ENCODE data around the gene SEMG1. TPM values are rescaled to one million over a fixed set of nuclear protein-coding genes. Genes with fewer than 3 reads are reported as not detected.

SEMG1 gene
- total RNA-seq, 1 donor from 2014 or later = not detected

- Mint-ChIP-seq H3K4me1 (no peaks in the 10 kb centered on the region), H3K27ac (no peak overlapping the region), H3K9me3 (no peaks in the 10 kb centered on the region), H3K4me3 (no peak overlapping the region), H3K27me3 (peaks cover 55% of the 10 kb centered on the region), H3K36me3 (ENCODE audit: low read depth) (no peaks in the 10 kb centered on the region)
- no peak for ATAC-seq (ENCODE audit: low read depth)
- CTCF ChIA-PET = no interaction called here
- DNase-seq = no peak
- POLR2A ChIA-PET = no interaction called here
- TF ChIP-seq, protein P1, sequence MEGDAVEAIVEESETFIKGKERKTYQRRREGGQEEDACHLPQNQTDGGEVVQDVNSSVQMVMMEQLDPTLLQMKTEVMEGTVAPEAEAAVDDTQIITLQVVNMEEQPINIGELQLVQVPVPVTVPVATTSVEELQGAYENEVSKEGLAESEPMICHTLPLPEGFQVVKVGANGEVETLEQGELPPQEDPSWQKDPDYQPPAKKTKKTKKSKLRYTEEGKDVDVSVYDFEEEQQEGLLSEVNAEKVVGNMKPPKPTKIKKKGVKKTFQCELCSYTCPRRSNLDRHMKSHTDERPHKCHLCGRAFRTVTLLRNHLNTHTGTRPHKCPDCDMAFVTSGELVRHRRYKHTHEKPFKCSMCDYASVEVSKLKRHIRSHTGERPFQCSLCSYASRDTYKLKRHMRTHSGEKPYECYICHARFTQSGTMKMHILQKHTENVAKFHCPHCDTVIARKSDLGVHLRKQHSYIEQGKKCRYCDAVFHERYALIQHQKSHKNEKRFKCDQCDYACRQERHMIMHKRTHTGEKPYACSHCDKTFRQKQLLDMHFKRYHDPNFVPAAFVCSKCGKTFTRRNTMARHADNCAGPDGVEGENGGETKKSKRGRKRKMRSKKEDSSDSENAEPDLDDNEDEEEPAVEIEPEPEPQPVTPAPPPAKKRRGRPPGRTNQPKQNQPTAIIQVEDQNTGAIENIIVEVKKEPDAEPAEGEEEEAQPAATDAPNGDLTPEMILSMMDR (IDR thresholded peaks at IDR 0.05) = no peak
- intact Hi-C loops (cut with micrococcal nuclease) = no loop called here
Observed at GRCh38 chr20:45251884-45252560, 45.2 kb downstream of the SEMG1 start.

DNA sequence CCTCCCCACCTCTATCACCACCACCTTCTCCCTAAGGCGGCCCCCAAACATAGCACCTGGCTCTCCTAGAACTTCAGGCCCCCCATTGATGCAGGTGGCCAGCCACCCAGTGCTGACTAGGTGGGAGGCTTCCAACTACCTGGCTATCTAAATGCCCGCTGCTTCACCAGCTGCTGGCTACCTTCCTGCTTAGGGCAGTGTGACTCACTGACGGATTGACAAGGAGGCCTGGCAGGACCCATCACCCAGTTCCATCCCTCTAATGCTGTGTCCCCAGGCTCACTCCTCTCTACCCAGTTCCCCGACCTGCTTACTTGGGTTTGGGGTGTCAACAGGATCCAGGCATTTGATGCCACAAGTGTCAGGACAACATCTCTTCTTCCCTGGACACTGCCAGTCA lies 46.4 kb downstream of the SEMG1 start:
- no peak overlapping the region for H3K27ac Mint-ChIP-seq
- H3K9me3 Mint-ChIP-seq = no peaks in the 10 kb centered on the region
- DNase-seq = no peak
- TF ChIP-seq, protein P1 (IDR thresholded peaks at IDR 0.05) = no peak
- H3K27me3 Mint-ChIP-seq = peaks cover 52% of the 10 kb centered on the region
- H3K4me3 Mint-ChIP-seq = no peak overlapping the region
- POLR2A ChIA-PET = no interaction called here
- no peak for ATAC-seq (ENCODE audit: low read depth)
- no peaks in the 10 kb centered on the region for H3K36me3 Mint-ChIP-seq (ENCODE audit: low read depth)
- CTCF ChIA-PET = no interaction called here
- no peaks in the 10 kb centered on the region for H3K4me1 Mint-ChIP-seq
- intact Hi-C loops (cut with micrococcal nuclease) = no loop called here

GRCh38 chr20:45254383-45255262 lies 47.8 kb downstream of the SEMG1 start, which contains the start of gene SLPI:
Gene SLPI, minus strand, starts transcription at chr20:45254564. Its CDS starts 21 bp downstream, at chr20:45254543.
- Mint-ChIP-seq H3K4me3 (no peak within 1 kb of the TSS), H3K4me1 (no peaks in the 10 kb centered on the region), H3K9me3 (no peaks in the 10 kb centered on the region), H3K27ac (no peak within 1 kb of the TSS), H3K27me3 (peaks cover 54% of the 10 kb centered on the region), H3K36me3 (ENCODE audit: low read depth) (no peaks in the 10 kb centered on the region)
- TF ChIP-seq, protein P1 (IDR thresholded peaks at IDR 0.05) = no peak
- intact Hi-C loops (cut with micrococcal nuclease) = no loop called here
- ChIA-PET POLR2A (no interaction called here), CTCF (no interaction called here)
- DNase-seq (no peak), ATAC-seq (ENCODE audit: low read depth) (no peak)

GRCh38 chr20:45257161-45257560 lies 50.3 kb downstream of the SEMG1 start:
- TF ChIP-seq, protein P1 (IDR thresholded peaks at IDR 0.05) = no peak
- H3K36me3 Mint-ChIP-seq (ENCODE audit: low read depth) = no peaks in the 10 kb centered on the region
- intact Hi-C loops (cut with micrococcal nuclease) = no loop called here
- H3K4me3 Mint-ChIP-seq = no peak overlapping the region
- CTCF ChIA-PET = no interaction called here
- ATAC-seq (ENCODE audit: low read depth) (no peak), DNase-seq (no peak)
- no peaks in the 10 kb centered on the region for H3K9me3 Mint-ChIP-seq
- peaks cover 42% of the 10 kb centered on the region for H3K27me3 Mint-ChIP-seq
- no peaks in the 10 kb centered on the region for H3K4me1 Mint-ChIP-seq
- POLR2A ChIA-PET = no interaction called here
- no peak overlapping the region for H3K27ac Mint-ChIP-seq

- intact Hi-C loops (cut with micrococcal nuclease) = no loop called here
- Mint-ChIP-seq H3K27ac (no peak overlapping the region), H3K27me3 (peaks cover 40% of the 10 kb centered on the region), H3K9me3 (no peaks in the 10 kb centered on the region), H3K4me1 (no peaks in the 10 kb centered on the region), H3K4me3 (no peak overlapping the region), H3K36me3 (ENCODE audit: low read depth) (no peaks in the 10 kb centered on the region)
- DNase-seq (no peak), ATAC-seq (ENCODE audit: low read depth) (no peak)
- POLR2A ChIA-PET = no interaction called here
- CTCF ChIA-PET = interaction anchor here (0.6 kb wide), 1 partner anchor 827 kb away, joined by 3 read pairs; no protein-coding TSS in a partner anchor
- TF ChIP-seq, protein P1 (IDR thresholded peaks at IDR 0.05) = no peak
Observed at GRCh38 chr20:45257711-45258110, 50.9 kb downstream of the SEMG1 start.

All from activated B cell treated with CpG ODN at 0.5 μM for 24 hours (primary cell).